Stimulated activated CD4-positive, alpha-beta T cell treated with anti-CD3 and anti-CD28 coated beads, Interleukin-12 subunit alpha, Interleukin-12 subunit beta, amount 100 ng/mL, for 24 hours (primary cell): Measurements from ENCODE around the gene YY1.

Experiments used
- DNase-seq, 2 experiments: peaks; one replicate each; pipeline ENCODE4 v3.0.0-alpha.2; 2020; ENCODE audit warnings: low read depth in 2 of 2

The YY1 gene

DNA sequence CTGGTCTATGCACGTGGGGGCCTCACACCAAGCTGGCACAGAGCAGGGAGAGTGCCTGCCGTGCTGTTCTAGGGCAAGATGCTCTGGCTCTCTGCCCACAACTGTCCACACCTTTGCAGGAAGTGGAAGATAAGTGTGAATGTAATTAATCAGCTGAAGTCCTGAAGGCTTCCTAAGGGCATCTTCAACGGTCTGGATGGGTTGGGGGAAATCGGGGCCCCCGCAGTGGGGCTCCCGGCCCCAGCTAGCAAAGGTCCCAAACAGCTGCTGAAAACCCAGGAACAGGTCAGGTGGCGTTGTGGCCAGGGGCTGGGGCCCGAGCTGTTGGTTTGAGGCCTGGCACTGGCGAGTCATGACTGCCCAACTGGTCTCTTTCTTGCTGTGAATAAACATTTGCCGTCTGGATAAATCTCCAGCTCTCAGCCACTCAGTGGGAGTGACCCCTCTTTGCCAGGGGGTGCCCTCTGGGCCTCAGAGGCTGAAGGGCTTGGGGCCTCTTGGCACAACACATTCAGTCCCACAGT lies 74.0 kb downstream of the YY1 start:
- no peak for DNase-seq

DNA sequence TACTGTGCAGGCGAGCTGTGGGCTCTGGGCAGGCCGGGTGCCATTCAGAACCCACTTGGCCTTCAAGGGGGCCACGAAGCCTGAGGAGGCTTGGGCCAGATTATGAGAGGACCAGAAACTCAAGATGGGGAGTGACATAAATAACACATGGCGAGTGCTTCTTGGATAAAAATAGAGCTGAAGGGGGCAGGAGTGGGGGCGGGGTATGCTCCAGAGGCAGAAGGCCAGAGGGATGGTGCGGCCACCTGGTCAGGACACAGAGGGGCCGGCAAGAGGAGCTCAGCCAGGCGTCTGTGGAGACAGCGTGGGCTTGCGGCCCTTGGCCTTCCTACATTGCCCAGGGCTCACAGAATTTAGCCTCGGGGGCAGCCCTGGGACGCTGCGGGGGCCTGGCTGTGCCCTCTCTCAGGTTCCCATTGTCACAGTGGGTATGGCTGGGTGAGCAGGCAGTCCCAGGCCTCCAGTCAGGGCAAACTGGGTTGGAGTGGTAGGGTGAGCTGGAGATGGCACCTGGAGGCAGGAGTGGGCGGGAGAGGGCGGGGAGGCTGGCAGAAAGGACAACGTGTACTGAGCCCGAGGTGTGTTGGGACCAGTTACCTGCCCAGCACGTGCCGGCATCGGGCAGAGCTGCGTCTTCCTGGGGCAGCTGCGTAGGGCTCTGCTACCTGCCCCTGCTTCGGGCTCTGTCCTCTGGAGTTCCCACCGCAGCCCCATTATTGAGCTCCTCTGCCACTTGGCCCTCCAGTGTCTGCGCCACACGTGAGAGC lies 74.7 kb downstream of the YY1 start:
- no peak for DNase-seq

DNA sequence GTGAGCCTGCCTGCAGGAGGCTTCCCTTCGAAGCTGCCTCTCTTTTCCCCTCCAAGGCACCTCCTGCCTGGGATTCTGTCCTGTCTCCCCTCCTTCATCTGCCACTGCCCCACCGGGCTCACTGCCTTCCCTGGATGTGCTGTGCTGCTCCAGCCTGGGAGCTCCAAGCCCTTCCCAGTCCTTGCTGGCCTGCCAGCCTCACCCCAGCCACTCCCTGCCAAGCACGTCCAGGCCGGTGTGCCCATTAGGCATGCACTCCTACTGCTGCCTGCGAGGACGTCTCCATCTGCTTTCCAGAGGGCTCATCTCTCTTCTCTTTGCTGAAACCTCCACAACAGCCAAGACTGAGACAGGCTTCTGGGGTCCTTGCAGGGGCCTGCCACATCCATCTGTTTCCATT lies 75.8 kb downstream of the YY1 start:
- no peak for DNase-seq

DNA sequence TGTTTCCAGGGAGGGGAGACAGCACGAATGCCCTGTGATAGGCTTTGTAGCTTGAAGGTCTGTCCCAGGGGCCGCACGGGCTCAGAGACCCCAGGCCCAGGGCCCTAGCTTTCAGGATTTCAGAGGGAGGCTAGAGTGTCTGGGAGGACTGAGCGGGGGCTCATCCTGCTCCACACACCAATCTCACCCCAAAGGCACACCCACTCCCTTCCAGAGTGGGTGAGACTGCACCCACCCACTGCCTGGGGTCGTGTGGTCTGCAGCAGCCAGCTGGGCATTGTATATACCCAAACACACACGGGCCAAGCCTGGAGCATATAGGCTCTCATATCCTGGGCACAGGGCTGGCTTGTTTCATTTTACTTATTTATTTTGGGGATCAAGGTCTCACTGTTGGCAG lies 78.4 kb downstream of the YY1 start:
- DNase-seq, result no peak

DNA sequence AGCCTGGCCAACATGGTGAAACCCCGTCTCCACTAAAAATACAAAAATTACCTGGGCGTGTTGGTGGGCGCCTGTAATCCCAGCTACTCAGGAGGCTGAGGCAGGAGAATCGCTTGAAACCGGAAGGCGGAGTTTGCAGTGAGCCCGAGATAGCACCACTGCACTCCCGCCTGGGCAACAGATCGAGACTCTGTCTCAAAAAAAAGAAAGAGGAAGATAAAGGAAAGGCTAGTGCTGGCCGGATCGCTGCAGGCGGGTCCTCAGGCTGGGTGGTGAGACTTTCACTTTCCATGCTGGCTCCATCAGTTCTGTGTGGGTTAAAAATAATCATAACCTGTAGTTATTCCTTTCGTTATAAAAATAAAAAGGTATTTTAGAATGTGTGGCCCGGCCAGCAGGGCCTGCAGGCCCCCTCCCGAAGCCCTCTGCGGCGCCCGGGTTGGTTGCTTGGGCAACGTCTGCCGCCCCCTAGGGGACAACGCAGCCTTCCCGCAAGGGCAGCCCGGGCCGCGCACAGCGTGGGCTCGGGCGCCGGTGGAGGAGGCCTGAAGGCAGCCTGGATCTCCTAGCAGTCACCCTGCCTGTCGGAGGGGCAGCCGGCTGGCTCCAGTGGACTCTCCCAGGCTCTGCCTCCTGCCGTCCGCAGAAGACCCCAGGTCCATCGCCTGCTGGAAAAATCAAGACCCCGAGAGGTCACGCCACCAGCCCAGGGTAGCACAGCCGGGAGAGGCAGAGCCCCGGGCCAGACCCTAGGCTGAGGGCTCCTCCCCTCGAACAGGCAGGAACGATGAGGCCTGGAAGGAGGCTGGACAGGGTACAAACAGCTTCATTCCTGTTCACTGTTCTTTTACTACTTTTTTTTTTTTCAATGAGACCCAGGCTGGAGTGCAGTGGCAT lies 79.2 kb downstream of the YY1 start:
- peak; percentile 30 to 60 for DNase-seq

DNA sequence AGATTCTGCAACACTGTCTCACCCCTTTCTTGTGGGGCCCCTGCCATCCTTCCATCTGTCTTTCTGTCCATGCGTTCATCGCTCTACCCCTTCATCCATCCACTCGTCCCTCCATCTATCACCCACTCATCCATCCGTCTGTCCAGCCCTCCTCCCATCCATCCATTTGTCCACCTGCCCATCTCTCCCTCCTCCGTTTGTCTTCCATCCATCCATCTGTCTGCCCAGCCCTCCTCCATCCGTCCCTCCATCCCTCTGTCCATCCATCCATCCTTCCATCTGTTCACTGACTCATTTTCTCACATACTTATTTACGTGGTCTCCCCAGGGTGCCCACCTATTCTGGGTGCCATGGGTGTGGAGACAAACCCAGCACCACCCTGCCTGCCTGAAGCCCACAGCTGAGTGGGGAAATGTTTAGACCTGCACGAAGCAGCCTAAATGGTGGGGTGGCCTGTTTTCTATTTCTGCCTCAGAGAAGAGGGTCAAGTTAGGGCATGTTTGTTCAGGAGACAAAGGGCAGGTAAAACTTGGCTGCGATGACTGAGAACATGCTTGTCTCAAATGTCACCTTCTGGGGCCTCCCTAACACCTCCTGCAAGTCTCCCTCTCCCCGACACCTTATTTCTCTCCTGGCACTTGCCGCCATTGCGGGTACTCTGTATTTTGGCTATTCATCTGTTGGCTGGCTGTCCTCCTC lies 81.4 kb downstream of the YY1 start:
- no peak for DNase-seq

DNA sequence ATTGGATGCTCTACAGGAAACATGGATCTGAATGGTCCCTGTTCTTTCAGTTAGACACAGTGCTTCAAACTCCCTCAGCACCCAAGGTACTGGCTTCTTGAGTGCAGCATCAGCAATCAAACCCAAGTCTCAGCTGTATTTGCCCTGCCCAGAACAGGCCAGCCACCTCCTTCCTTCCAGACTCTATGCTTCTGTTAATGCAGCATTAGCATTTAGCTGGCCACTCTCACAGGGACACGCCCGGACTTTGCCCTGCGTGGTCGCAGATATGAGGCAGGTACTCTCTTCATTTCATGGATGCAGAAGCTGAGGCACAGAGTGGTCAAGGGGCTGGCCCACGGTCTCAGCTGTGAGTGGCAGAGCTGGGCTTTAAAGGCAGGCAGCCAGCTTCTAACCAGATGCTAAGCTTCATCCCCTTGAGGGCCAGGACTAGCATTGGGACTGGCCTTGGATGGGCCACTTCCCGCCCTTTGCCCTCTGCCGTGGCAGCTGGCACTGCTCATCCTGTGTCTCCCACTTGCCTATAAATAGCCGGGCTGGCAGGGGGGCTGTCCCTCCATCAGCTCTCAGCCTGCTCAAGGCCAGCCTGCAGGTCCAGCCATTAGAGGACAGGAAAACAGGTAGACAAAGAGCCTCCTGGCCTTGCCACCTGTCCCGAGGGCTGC lies 82.7 kb downstream of the YY1 start:
- no peak for DNase-seq

DNA sequence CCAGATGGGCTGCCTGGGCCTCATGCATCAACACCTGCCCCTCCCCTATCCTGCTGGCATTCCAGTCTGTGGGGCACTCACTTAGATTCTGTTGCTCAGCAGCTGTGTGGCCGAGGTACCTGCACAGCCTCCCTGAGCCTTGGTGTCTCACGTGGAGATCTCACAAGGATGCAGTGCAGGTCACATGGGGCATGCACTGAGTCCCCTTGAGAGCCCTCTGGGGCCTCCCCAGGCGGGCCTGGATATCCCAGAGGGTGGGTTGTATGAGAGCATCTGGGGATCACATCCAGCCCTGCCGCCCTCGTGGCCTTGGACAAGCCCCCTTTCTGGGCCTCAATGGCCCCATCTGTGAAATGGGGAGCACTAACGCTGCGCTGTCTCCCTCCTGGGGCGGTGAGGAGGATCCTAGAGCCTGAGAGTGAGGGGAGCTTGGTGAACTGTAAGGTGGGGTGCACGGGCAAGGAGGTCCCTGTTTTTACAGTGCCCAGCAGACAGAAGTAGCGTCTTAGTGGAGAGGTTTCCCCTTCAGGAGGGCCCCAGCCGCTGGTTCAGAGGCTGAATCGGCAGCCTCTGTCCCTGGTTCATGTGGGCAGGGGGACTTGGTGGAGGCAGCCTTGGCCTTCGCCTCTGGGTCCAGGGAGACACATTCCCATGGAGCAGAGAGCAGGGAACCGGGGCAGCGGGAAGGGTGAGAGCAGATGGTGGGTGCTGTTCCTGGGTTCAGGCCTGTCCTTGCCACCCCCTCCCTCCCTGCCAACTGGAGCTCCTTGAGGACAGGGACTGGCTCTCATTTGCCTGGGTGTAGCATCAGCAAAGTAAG lies 83.4 kb downstream of the YY1 start:
- no peak for DNase-seq

DNA sequence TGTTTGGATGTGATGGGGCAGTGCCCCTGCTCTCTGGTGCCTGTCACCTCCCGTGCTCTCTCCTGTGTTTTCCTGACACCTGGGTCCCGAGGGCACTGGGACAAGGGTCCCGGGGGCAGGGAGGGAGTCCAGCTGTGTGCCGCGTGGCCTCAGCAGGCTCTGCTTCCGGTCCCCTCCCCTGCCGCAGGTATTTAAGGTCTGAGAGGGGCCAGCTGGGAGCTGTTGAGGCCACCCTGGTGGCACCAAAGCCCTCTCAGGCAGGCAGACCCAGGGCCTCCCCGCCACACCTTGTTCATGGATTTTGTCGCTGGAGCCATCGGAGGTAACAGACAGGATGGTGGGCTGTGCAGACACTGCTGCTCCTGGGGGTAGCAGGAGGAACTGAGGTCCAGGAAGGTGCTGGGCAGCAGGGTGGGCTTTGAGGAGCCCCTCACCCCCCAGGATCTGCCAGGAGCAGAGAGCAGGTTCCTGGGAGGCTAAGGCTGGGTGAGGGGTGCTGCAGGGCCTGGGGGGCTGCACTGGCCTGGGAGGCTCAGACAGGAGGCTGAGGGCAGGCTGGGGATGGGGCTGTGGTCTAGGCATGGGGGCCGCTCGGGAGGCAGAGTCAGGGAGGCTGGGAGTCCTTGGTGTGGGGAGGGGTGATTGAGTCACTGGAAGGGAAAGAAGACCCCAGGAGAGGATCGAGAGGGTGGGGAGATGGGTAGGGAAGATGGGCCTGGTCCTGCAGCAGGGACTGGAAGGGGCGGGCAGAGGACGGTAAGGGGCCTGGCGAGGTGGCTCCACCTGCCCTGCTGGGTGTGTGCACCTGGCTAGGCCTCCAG lies 84.4 kb downstream of the YY1 start, which contains the start of gene SLC25A47:
TSS of gene SLC25A47 (plus strand) at position 219 of the 821 bp plus-strand sequence. CDS start at position 295, 76 bp downstream.
- DNase-seq, result no peak

DNA sequence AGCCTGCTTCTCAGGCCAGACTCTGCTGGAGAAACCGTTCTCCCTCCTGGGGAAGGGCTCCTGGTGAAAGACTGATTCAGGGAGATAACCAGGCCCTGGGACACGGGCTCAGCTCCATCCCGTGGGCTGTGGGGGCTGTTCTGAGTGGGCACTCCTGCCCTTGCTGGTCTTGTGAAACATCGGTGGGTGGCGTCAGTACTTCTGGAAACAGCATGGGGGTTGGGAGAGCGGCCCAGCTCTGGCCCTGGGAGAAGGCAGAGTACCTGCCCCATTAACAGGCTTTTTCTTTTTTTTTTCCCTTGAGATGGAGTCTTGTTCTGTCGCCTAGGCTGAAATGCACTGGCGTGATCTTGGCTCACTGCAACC lies 85.0 kb downstream of the YY1 start:
- DNase-seq, result no peak

DNA sequence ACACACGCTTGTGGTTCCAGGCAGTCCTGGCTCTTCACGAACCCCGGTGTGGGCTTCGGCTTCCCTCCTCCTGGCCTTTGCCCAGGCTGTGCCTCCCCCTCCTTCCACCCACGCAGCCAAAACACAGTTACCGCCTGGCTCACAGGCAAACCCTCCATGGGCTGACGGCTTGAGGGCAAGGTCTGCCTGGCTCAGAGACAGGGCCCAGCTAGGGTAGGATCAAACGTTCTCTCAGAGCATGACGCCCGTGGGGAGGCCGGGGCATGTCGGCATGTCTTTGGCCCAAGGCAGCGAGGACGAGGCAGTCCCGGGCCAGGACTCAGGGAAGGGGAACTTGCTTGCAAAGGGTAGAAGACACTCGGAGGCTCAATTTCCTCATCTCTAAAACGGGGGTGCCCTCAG lies 86.3 kb downstream of the YY1 start:
- DNase-seq, result no peak

DNA sequence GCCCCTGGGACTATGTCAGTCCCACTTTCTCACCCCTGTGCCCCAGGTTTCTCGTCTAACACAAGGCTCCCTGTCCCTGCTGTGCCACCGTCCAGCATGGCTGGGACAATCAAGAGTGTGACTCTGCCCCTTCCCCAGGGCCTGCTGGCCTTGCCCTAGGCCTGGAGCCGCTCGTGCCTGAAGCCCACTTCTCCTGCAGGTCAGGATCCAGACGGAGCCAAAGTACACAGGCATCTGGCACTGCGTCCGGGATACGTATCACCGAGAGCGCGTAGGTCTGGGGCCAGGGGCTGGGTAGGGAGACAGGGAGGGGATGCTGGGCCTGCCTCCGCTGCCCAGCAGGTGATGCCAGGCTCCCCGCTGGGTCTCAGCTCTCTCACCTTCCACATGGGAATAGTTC lies 87.0 kb downstream of the YY1 start:
- no peak for DNase-seq

DNA sequence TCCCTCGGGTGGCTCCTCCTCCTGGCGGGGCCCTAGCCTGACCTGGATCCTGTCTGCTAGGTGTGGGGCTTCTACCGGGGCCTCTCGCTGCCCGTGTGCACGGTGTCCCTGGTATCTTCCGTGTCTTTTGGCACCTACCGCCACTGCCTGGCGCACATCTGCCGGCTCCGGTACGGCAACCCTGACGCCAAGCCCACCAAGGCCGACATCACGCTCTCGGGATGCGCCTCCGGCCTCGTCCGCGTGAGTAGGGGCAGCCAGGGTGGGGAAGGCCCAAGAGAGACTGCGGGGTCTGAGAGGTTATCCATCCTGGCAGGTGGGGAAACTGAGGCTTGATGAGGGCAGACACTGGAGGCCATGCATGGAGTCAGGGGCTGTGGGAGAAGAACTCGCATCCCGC lies 88.2 kb downstream of the YY1 start:
- DNase-seq, result no peak

DNA sequence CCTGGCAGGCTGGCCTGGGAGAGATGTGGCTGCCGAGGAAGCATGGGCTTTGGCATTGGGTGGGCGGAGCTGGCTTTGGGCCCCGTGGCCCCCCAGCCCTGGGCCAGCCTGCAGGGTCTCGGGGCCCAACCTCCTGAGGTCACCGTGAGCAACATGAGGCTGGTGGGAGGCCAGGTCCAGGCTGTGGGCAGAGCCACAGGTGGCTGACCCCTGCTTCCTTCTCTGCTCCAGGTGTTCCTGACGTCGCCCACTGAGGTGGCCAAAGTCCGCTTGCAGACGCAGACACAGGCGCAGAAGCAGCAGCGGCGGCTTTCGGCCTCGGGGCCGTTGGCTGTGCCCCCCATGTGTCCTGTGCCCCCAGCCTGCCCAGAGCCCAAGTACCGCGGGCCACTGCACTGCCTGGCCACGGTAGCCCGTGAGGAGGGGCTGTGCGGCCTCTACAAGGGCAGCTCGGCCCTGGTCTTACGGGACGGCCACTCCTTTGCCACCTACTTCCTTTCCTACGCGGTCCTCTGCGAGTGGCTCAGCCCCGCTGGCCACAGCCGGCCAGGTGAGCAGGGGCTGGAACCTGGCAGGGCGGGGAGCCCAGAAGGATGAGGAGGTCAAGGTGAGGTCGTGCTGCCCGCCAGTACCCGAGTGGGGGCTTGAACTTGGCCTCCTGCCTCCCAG lies 89.7 kb downstream of the YY1 start:
- no peak for DNase-seq

DNA sequence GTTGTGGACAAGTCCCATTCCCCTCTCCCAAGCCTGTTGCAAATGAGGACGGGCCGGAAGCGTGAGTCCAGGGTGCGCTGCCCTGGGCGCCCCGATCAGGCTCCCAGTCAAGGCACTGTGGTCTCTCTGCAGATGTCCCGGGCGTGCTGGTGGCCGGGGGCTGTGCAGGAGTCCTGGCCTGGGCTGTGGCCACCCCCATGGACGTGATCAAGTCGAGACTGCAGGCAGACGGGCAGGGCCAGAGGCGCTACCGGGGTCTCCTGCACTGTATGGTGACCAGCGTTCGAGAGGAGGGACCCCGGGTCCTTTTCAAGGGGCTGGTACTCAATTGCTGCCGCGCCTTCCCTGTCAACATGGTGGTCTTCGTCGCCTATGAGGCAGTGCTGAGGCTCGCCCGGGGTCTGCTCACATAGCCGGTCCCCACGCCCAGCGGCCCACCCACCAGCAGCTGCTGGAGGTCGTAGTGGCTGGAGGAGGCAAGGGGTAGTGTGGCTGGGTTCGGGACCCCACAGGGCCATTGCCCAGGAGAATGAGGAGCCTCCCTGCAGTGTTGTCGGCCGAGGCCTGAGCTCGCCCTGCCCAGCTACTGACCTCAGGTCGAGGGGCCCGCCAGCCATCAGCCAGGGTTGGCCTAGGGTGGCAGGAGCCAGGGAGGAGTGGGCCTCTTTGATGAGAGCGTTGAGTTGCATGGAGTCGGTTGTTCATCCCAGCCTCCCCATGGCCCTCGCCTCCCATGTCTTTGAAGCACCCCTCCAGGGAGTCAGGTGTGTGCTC lies 90.5 kb downstream of the YY1 start:
- DNase-seq, result no peak

DNA sequence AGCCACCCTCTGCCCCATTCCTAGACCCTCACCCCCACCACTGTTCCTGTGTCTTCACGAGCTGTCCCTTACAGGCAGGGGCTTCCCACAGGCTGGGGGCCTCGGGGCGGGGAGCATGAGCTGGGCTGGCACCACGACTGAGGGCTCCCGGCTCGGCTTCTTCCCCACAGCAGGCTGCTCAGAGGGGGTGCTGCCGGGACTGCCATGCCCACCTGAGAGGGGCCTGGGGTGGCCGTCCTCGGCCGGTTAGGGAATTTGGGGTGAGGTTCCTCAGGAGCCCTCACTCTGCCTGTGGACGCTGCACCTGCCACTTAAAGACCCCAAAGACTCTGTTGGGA lies 91.0 kb downstream of the YY1 start:
- no peak for DNase-seq

DNA sequence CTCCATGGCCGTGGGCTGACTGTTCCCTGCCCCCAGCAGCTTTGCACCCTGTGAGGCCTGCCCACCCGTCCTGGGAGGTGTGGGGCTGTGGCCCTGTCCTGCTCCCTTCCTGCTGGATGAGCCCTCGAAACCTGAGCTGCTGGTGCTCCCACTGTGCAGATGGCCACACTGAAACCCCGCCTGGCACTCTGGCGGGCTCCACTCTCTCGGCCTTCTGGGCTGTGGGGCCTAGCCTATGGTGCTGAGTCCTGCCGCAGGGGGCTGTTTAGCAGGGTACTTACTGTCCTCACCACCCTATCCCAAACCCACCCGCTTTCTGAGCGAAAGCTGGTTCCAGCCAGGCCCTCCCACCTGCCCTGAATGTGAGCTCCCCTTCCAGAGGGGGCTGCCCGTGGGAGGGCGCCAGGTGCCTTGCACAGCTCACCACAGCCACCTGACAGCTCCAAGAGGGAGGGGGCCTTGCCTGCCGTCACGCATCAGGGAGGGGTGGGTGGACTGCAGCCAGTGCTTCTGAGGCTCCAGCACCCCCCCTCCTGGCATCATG lies 91.5 kb downstream of the YY1 start:
- no peak for DNase-seq

DNA sequence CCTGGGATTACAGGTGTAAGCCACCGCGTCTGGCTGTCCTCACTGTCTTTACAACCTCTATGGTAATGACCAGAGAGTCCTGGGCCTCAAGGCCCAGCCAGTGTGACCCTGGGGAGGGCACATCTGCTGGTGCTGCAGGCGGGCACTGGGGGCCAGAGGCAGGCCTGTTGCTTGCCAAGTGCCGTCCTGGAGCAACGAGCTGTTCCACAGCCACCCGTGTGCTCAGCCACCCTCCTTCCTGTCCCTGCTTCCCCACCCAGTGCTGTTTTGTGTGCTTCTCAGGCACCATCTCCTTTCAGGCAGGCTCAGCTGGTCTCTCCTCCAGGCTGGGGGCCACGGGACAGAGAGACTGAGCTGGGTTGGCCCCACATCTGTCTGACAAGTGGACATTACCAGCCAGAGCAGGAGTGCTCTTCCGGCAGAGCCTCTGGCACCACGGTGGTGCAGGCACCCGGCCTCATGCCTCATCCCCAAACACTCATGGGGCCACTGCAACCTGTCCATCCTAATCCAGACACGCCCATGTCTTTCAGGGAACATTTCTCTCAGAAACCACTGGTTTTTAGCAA lies 93.2 kb downstream of the YY1 start:
- no peak for DNase-seq
